AG09319 (cell line): ENCODE measurements around the gene ANO3.

Experiments used
- DNase-seq: peaks from one replicate; pipeline ENCODE4 v3.0.0-alpha.2; 2010; ENCODE audit warnings: low read depth; ENCODE audit errors: extremely low read depth
- TF ChIP-seq, protein P1 (sequence below): IDR thresholded peaks from 2 replicates; pipeline ENCODE4 v1.5.1; 2011; ENCODE audit warnings: low read depth, mild to moderate bottlenecking, inconsistent platforms, low read length, moderate library complexity

The ANO3 gene

GRCh38 chr11:26649884-26650283 lies 318.0 kb downstream of the ANO3 start:
- TF ChIP-seq, protein P1, sequence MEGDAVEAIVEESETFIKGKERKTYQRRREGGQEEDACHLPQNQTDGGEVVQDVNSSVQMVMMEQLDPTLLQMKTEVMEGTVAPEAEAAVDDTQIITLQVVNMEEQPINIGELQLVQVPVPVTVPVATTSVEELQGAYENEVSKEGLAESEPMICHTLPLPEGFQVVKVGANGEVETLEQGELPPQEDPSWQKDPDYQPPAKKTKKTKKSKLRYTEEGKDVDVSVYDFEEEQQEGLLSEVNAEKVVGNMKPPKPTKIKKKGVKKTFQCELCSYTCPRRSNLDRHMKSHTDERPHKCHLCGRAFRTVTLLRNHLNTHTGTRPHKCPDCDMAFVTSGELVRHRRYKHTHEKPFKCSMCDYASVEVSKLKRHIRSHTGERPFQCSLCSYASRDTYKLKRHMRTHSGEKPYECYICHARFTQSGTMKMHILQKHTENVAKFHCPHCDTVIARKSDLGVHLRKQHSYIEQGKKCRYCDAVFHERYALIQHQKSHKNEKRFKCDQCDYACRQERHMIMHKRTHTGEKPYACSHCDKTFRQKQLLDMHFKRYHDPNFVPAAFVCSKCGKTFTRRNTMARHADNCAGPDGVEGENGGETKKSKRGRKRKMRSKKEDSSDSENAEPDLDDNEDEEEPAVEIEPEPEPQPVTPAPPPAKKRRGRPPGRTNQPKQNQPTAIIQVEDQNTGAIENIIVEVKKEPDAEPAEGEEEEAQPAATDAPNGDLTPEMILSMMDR: peak; percentile 79

DNA sequence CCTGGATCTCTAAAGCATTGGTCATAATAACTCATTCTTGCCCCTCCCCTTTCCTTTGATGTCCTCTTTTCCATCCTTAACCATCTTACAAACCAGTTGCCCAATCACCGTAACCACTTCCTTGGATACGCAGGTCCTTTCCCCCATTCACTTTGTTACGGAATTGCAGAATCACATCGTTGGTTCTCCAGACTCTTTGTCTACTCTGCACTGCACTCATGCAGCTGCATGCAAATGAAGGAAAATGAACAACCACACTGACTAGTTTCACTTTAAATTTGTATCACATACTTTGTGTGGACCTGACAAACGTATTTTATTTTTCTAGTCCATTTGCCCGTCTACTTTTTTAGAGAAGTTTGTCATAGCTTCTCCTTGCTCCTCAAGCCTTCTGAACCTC lies 320.0 kb downstream of the ANO3 start:
- TF ChIP-seq, protein P1: no peak
- DNase-seq: no peak

More at GRCh38 chr11:26649884-26650283, 318.0 kb downstream of the ANO3 start:
- DNase-seq: peak; percentile 38

DNA sequence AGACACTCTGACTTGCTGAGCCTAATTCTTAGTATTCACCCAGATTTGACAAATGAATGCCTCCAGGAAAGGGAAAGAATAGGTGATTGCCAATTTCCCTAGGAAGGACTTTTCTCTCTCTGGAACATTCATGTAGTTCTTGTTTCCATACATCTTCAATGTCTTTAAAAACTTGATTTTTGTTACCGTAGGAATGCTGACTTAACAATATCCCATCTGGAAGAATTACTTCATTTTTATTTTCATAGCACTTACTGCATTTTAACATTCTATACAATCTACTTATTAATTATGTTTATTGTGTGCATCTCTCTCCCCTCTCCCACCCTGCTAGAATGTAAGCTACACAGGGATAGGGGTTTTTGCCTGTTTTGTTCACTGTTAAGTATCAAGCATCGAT lies 323.4 kb downstream of the ANO3 start:
- DNase-seq: no peak
- TF ChIP-seq, protein P1: no peak

GRCh38 chr11:26662916-26663315 lies 331.0 kb downstream of the ANO3 start:
- TF ChIP-seq, protein P1: no peak
- DNase-seq: no peak

- DNase-seq: no peak
- TF ChIP-seq, protein P1: no peak
These were observed 333.1 kb downstream of the ANO3 start for GRCh38 chr11:26665036-26665435.

GRCh38 chr11:26665946-26666345 lies 334.0 kb downstream of the ANO3 start:
- TF ChIP-seq, protein P1: no peak
- no peak for DNase-seq

GRCh38 chr11:26675233-26675928 lies 343.5 kb downstream of the ANO3 start:
- TF ChIP-seq, protein P1: no peak
- DNase-seq: no peak
